IMR-90 (cell line): ENCODE data around the gene GABBR2. TPM values are rescaled to one million over a fixed set of nuclear protein-coding genes. Genes with fewer than 3 reads are reported as not detected.

ENCODE experiments used
- ATAC-seq: fragments of 200-7000 bp; cut with Tn5 transposase; 2 replicates; pipeline ENCODE4 v1.9.1; 2020; ENCODE audit warnings: low read depth, mild to moderate bottlenecking, moderate library complexity
- BruUV-seq: library from RNA; stranded (reverse); fragments of 400-500 nt; replicated peaks from 2 replicates; lab custom pipeline; 2021; lab: Mats Ljungman, UMichigan
- CTCF ChIA-PET: fragments of 300-600 bp; formaldehyde crosslinking; extraction: SDS; loops from one replicate; lab custom pipeline; 2021; ENCODE audit warnings: antibody characterized with exemption; lab: Yijun Ruan, JAX
- POLR2A ChIA-PET: fragments of 300-600 bp; sonication (Branson Sonifier 250); formaldehyde crosslinking; loops from one replicate; lab custom pipeline; 2022; ENCODE audit warnings: antibody characterized with exemption; ENCODE audit not compliant: unreplicated experiment; lab: Charles Lee
- DNase-seq: peaks from one replicate; pipeline ENCODE4 v3.0.0; 2013
- H2AFZ ChIP-seq: replicated peaks from 2 replicates; pipeline ENCODE3; 2013; ENCODE audit warnings: low read length, mild to moderate bottlenecking; ENCODE audit not compliant: poor library complexity
- H2AK5ac ChIP-seq: 2 replicates; pipeline ENCODE4 v1.6.1; 2013; ENCODE audit warnings: low read depth, low read length, inconsistent platforms
- H2AK9ac ChIP-seq: replicated peaks from 2 replicates; pipeline ENCODE3; 2013; ENCODE audit warnings: mild to moderate bottlenecking, low read depth, low read length, moderate library complexity; ENCODE audit not compliant: poor library complexity
- H2BK120ac ChIP-seq: 2 replicates; pipeline ENCODE4 v1.6.1; 2013; ENCODE audit warnings: low read depth, low read length, inconsistent platforms
- H2BK15ac ChIP-seq: 3 replicates; pipeline ENCODE4 v1.6.1; 2013; ENCODE audit warnings: low read depth, low read length, inconsistent platforms
- H2BK20ac ChIP-seq: 2 replicates; pipeline ENCODE4 v1.6.1; 2013; ENCODE audit warnings: low read depth, mild to moderate bottlenecking, inconsistent platforms, low read length, moderate library complexity
- H2BK5ac ChIP-seq: 2 replicates; pipeline ENCODE4 v1.6.1; 2013; ENCODE audit warnings: mild to moderate bottlenecking, low read depth, low read length, inconsistent platforms; ENCODE audit not compliant: poor library complexity, severe bottlenecking
- H3K14ac ChIP-seq: replicated peaks from 2 replicates; pipeline ENCODE4 v1.6.1; 2013; ENCODE audit warnings: low read depth, low read length, inconsistent platforms
- H3K18ac ChIP-seq: 2 replicates; pipeline ENCODE4 v1.6.1; 2013; ENCODE audit warnings: low read depth, low read length, control low read depth
- H3K23ac ChIP-seq: 2 replicates; pipeline ENCODE4 v1.6.1; 2013; ENCODE audit warnings: low read depth, low read length, inconsistent platforms
- H3K27ac ChIP-seq: 2 replicates; pipeline ENCODE4 v1.5.1; 2013; ENCODE audit warnings: mild to moderate bottlenecking, control low read depth, low read length; ENCODE audit not compliant: insufficient read depth
- H3K27me3 ChIP-seq: 2 replicates; pipeline ENCODE4 v1.6.1; 2013; ENCODE audit warnings: low read length; ENCODE audit not compliant: control insufficient read depth, insufficient read depth
- H3K36me3 ChIP-seq: 2 replicates; pipeline ENCODE4 v1.6.1; 2013; ENCODE audit warnings: low read length, mixed read lengths; ENCODE audit not compliant: control insufficient read depth, insufficient read depth
- H3K4ac ChIP-seq: 2 replicates; pipeline ENCODE4 v1.6.1; 2013; ENCODE audit warnings: low read depth, low read length, inconsistent platforms
- H3K4me1 ChIP-seq: 2 replicates; pipeline ENCODE4 v1.6.1; 2013; ENCODE audit warnings: low read length, mixed read lengths; ENCODE audit not compliant: control insufficient read depth, insufficient read depth
- H3K4me2 ChIP-seq: 2 replicates; pipeline ENCODE4 v1.6.1; 2013; ENCODE audit warnings: low read depth, mild to moderate bottlenecking, control low read depth, low read length, moderate library complexity
- H3K4me3 ChIP-seq: 2 replicates; pipeline ENCODE4 v1.5.1; 2013; ENCODE audit warnings: low read depth, mild to moderate bottlenecking, control low read depth, low read length, moderate library complexity; ENCODE audit not compliant: insufficient read depth
- H3K56ac ChIP-seq: 2 replicates; pipeline ENCODE4 v1.6.1; 2013; ENCODE audit warnings: low read length, inconsistent platforms; ENCODE audit not compliant: insufficient read depth; ENCODE audit errors: extremely low read depth
- H3K79me1 ChIP-seq, 2 experiments: 2 replicates each; pipeline ENCODE4 v1.6.1; 2013; ENCODE audit warnings: low read length in 2 of 2, inconsistent platforms in 1 of 2, low read depth in 1 of 2
- H3K9ac ChIP-seq: 2 replicates; pipeline ENCODE4 v1.6.1; 2013; ENCODE audit warnings: low read depth, low read length, control low read depth
- H3K9me1 ChIP-seq: 2 replicates; pipeline ENCODE4 v1.6.1; 2013; ENCODE audit warnings: low read length, inconsistent platforms; ENCODE audit not compliant: insufficient read depth
- H3K9me3 ChIP-seq: 2 replicates; pipeline ENCODE4 v1.6.1; 2013; ENCODE audit warnings: low read length; ENCODE audit not compliant: control insufficient read depth, insufficient read depth
- H4K20me1 ChIP-seq: 2 replicates; pipeline ENCODE4 v1.6.1; 2013; ENCODE audit warnings: low read length, inconsistent platforms; ENCODE audit not compliant: insufficient read depth
- H4K5ac ChIP-seq: 2 replicates; pipeline ENCODE4 v1.6.1; 2013; ENCODE audit warnings: mild to moderate bottlenecking, low read depth, low read length, control low read depth
- H4K8ac ChIP-seq, 2 experiments: 2 replicates each; pipeline ENCODE4 v1.6.1; 2013; ENCODE audit warnings: low read depth in 2 of 2, low read length in 2 of 2, control low read depth in 1 of 2, inconsistent platforms in 1 of 2
- H4K91ac ChIP-seq: 2 replicates; pipeline ENCODE4 v1.6.1; 2013; ENCODE audit warnings: low read depth, low read length, inconsistent platforms; ENCODE audit not compliant: insufficient read depth
- BHLHE40 ChIP-seq: fragments of 150-350 bp; IDR thresholded peaks from 2 replicates; pipeline ENCODE4 v1.6.1; 2016; ENCODE audit warnings: mild to moderate bottlenecking, low read depth, low read length
- CEBPB ChIP-seq: IDR thresholded peaks from 2 replicates; pipeline ENCODE4 v1.6.1; 2012; ENCODE audit warnings: low read depth, low read length, improper control_type of control experiment
- CHD1 ChIP-seq: IDR thresholded peaks from 2 replicates; pipeline ENCODE4 v1.6.1; 2012; ENCODE audit warnings: low read depth, low read length, improper control_type of control experiment
- FOS ChIP-seq: fragments of 150-350 bp; IDR thresholded peaks from 2 replicates; pipeline ENCODE4 v1.6.1; 2016; ENCODE audit warnings: low read depth, low read length
- MAFK ChIP-seq: IDR thresholded peaks from 2 replicates; pipeline ENCODE4 v1.6.1; 2012; ENCODE audit warnings: low read depth, low read length, improper control_type of control experiment
- MAZ ChIP-seq: IDR thresholded peaks from 2 replicates; pipeline ENCODE4 v1.6.1; 2012; ENCODE audit warnings: low read depth, mild to moderate bottlenecking, low read length, improper control_type of control experiment, moderate library complexity, borderline replicate concordance
- MXI1 ChIP-seq: IDR thresholded peaks from 2 replicates; pipeline ENCODE4 v1.6.1; 2012; ENCODE audit warnings: low read depth, mild to moderate bottlenecking, low read length, moderate library complexity, borderline replicate concordance
- NFE2L2 ChIP-seq: fragments of 150-350 bp; IDR thresholded peaks from 2 replicates; pipeline ENCODE4 v1.6.1; 2016; ENCODE audit warnings: low read depth, mild to moderate bottlenecking, low read length
- POLR2A ChIP-seq: IDR thresholded peaks from 2 replicates; pipeline ENCODE4 v1.6.1; 2012; ENCODE audit warnings: mild to moderate bottlenecking, low read depth, low read length
- RAD21 ChIP-seq: IDR thresholded peaks from 2 replicates; pipeline ENCODE4 v1.6.1; 2012; ENCODE audit warnings: low read length, improper control_type of control experiment
- RCOR1 ChIP-seq: IDR thresholded peaks from 2 replicates; pipeline ENCODE4 v1.6.1; 2012; ENCODE audit warnings: mild to moderate bottlenecking, low read length, improper control_type of control experiment; ENCODE audit not compliant: insufficient replicate concordance
- RFX5 ChIP-seq: IDR thresholded peaks from 2 replicates; pipeline ENCODE4 v1.8.0; 2012; ENCODE audit warnings: low read depth, mild to moderate bottlenecking, low read length, moderate library complexity
- SMC3 ChIP-seq: fragments of 150-350 bp; IDR thresholded peaks from 2 replicates; pipeline ENCODE4 v1.6.1; 2016; ENCODE audit warnings: low read depth, mild to moderate bottlenecking, antibody characterized with exemption, low read length, moderate library complexity
- WGBS, 2 experiments: methylation state at CpG; one replicate each; pipeline versions ENCODE4 v1.1.5 to v1.1.7; 2013; ENCODE audit warnings: missing lambda C conversion rate in 2 of 2; ENCODE audit not compliant: insufficient read length in 1 of 2; ENCODE audit errors: extremely low coverage in 2 of 2; 5-methylcytosine and 5-hydroxymethylcytosine counted together
- dilution Hi-C: fragments of 300-500 bp; cut with HindIII; formaldehyde crosslinking; loops from one replicate; pipeline ENCODE4 v1.14.3; 2018; ENCODE audit warnings: low sequenced_read_pairs; ENCODE audit not compliant: unreplicated experiment
- in situ Hi-C: fragments of 300-500 bp; cut with MboI; formaldehyde crosslinking; loops from 3 replicates; pipeline ENCODE4 v1.14.3; 2019; ENCODE audit warnings: low sequenced_read_pairs, inconsistent platforms, mixed read lengths
- intact Hi-C: fragments of 100-400 bp; cut with micrococcal nuclease; formaldehyde crosslinking; loops from 2 replicates; pipeline ENCODE4 v1.10.0; 2022
- polyA plus RNA-seq, 3 experiments: library from polyadenylated mRNA; depleted of rRNA; stranded (reverse); fragments of >200 nt; gene quantifications; 2 replicates each; pipeline ENCODE4 v1.2.3, GENCODE V29; 2012; ENCODE audit warnings: low replicate concordance in 1 of 3
- total RNA-seq: library from RNA; depleted of rRNA; stranded (reverse); fragments of >200 nt; gene quantifications from 2 replicates; pipeline ENCODE4 v1.2.3, GENCODE V29; 2012
- TF ChIP-seq, protein P1 (sequence below): fragments of 150-350 bp; IDR thresholded peaks from 2 replicates; pipeline ENCODE4 v1.6.1; 2017; ENCODE audit warnings: mild to moderate bottlenecking, antibody characterized with exemption, low read length, low read depth
- TF ChIP-seq, protein P2 (sequence below): fragments of 150-350 bp; IDR thresholded peaks from 2 replicates; pipeline ENCODE4 v1.6.1; 2016; ENCODE audit warnings: low read depth, mild to moderate bottlenecking, low read length, moderate library complexity, borderline replicate concordance
- TF ChIP-seq, protein P3 (sequence below): conservative IDR thresholded peaks from 2 replicates; pipeline ENCODE4 v1.5.1; 2012; ENCODE audit warnings: mild to moderate bottlenecking, low read depth, low read length, improper control_type of control experiment

GABBR2 gene
- total and polyA plus RNA-seq, 2 of the 4 experiments (the other 2 are of a cell fraction) = 14.2 to 20.3 TPM

DNA sequence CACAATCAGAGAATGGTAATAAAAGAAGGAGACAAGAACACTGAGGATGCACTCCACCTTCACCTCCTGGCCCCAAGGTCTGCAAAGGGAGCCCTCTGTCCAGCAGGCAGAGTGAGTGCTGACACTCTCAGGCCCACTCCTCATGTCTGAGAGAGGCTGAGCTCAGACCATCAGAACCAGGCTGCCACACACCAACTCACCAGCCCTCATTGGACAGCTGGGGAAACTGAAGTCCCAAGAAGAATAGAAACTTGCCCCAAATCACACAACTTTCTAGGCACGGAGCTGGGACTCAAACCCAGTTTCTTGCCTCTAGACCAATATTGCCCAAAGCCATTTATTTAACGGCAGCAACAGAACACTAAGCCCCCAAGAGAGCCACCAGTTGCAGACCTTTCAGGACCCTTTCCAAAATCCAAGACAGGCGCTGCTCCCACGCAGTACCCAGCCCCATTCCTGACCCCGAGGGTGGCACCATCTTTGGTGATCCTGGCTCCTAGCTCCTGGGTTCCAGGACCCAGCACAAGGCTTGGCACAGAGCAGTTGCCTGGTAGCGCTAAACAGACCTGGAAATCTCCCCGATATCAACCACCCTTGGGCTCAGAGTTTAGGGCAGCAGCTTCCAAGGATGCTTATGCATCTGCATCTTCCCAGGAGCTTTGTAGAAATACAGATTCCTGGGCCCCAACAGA, 192.4 kb downstream of the GABBR2 start:
- peaks cover 8% of the 10 kb centered on the region; the same call in 1 of the 2 replicates for H3K9me1 ChIP-seq
- no peak overlapping the region for H3K9ac ChIP-seq
- no peak overlapping the region for H2BK15ac ChIP-seq
- H4K8ac ChIP-seq = no peak overlapping the region
- no peak overlapping the region for H2AK9ac ChIP-seq
- TF ChIP-seq FOS (no peak), RAD21 (no peak), BHLHE40 (no peak), CEBPB (no peak), MAFK (no peak), RFX5 (no peak), MXI1 (no peak), POLR2A (no peak), NFE2L2 (no peak), CHD1 (no peak), MAZ (no peak), SMC3 (no peak), RCOR1 (no peak)
- TF ChIP-seq, protein P1, sequence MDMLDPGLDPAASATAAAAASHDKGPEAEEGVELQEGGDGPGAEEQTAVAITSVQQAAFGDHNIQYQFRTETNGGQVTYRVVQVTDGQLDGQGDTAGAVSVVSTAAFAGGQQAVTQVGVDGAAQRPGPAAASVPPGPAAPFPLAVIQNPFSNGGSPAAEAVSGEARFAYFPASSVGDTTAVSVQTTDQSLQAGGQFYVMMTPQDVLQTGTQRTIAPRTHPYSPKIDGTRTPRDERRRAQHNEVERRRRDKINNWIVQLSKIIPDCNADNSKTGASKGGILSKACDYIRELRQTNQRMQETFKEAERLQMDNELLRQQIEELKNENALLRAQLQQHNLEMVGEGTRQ = no peak
- TF ChIP-seq, protein P2, sequence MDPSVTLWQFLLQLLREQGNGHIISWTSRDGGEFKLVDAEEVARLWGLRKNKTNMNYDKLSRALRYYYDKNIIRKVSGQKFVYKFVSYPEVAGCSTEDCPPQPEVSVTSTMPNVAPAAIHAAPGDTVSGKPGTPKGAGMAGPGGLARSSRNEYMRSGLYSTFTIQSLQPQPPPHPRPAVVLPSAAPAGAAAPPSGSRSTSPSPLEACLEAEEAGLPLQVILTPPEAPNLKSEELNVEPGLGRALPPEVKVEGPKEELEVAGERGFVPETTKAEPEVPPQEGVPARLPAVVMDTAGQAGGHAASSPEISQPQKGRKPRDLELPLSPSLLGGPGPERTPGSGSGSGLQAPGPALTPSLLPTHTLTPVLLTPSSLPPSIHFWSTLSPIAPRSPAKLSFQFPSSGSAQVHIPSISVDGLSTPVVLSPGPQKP = no peak
- TF ChIP-seq, protein P3, sequence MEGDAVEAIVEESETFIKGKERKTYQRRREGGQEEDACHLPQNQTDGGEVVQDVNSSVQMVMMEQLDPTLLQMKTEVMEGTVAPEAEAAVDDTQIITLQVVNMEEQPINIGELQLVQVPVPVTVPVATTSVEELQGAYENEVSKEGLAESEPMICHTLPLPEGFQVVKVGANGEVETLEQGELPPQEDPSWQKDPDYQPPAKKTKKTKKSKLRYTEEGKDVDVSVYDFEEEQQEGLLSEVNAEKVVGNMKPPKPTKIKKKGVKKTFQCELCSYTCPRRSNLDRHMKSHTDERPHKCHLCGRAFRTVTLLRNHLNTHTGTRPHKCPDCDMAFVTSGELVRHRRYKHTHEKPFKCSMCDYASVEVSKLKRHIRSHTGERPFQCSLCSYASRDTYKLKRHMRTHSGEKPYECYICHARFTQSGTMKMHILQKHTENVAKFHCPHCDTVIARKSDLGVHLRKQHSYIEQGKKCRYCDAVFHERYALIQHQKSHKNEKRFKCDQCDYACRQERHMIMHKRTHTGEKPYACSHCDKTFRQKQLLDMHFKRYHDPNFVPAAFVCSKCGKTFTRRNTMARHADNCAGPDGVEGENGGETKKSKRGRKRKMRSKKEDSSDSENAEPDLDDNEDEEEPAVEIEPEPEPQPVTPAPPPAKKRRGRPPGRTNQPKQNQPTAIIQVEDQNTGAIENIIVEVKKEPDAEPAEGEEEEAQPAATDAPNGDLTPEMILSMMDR = no peak
- intact Hi-C loops (no loop called here), in situ Hi-C loops (no loop called here), dilution Hi-C loops (no loop called here)
- no peak overlapping the region for H2AK5ac ChIP-seq
- CTCF ChIA-PET = no interaction called here
- H3K23ac ChIP-seq = no peak overlapping the region
- H3K79me1 ChIP-seq = peaks cover 7 to 39% of the 10 kb centered on the region in 2 experiments
- H3K14ac ChIP-seq = no peak overlapping the region
- no peak overlapping the region for H2BK20ac ChIP-seq
- no peaks in the 10 kb centered on the region for H3K9me3 ChIP-seq
- H2BK120ac ChIP-seq = no peak overlapping the region
- no peak overlapping the region for H3K56ac ChIP-seq
- POLR2A ChIA-PET = no interaction called here
- H3K4me2 ChIP-seq = no peak overlapping the region
- no peaks in the 10 kb centered on the region for H3K36me3 ChIP-seq
- H3K4me1 ChIP-seq = peaks cover 9% of the 10 kb centered on the region
- no peaks in the 10 kb centered on the region for H4K20me1 ChIP-seq
- H2BK5ac ChIP-seq = no peak overlapping the region
- H3K4me3 ChIP-seq = no peak overlapping the region
- no peak for ATAC-seq
- no peak overlapping the region for H4K5ac ChIP-seq
- H3K4ac ChIP-seq = no peak overlapping the region
- WGBS, 2 experiments = 70% methylated on average over 2 of the region's 7 CpGs; no CpG with 5 or more reads in 1 of the 2 experiments
- no peak overlapping the region for H3K18ac ChIP-seq
- no peak for DNase-seq
- BruUV-seq = no TSS peak
- H3K27ac ChIP-seq = no peak overlapping the region
- no peak overlapping the region for H4K91ac ChIP-seq
- no peaks in the 10 kb centered on the region for H3K27me3 ChIP-seq
- no peak overlapping the region for H2AFZ ChIP-seq
